HG02798 (cell line): Measurements from ENCODE around the gene SPOCK3.
"Not testable (repeated sequence)": the region's sequence is repeated elsewhere in the genome, so short reads cannot be mapped to it uniquely, and the experiment has no call there.

Experiments
- ATAC-seq: cut with Tn5 transposase; IDR thresholded peaks from one replicate; pipeline ENCODE4 v1.9.1; 2021; ENCODE audit warnings: mild to moderate bottlenecking; ENCODE audit not compliant: unreplicated experiment, poor library complexity

Gene SPOCK3

GRCh38 chr4:166839615-166840251 lies 394.6 kb downstream of the SPOCK3 start:
- peak; percentile 84 for ATAC-seq

GRCh38 chr4:166838975-166839614 lies 395.2 kb downstream of the SPOCK3 start:
- peak; percentile 63 for ATAC-seq

- no peak for ATAC-seq
These were observed 397.4 kb downstream of the SPOCK3 start for GRCh38 chr4:166836865-166837264.

- ATAC-seq, result no peak
These were observed 406.7 kb downstream of the SPOCK3 start for GRCh38 chr4:166827629-166828028.

GRCh38 chr4:166827167-166827566 lies 407.1 kb downstream of the SPOCK3 start:
- no peak for ATAC-seq

- no peak for ATAC-seq
These were observed 410.4 kb downstream of the SPOCK3 start for GRCh38 chr4:166823848-166824247.

GRCh38 chr4:166823126-166823525 lies 411.2 kb downstream of the SPOCK3 start:
- ATAC-seq, result no peak

GRCh38 chr4:166822386-166822785 lies 411.9 kb downstream of the SPOCK3 start:
- no peak for ATAC-seq

GRCh38 chr4:166816890-166817289 lies 417.4 kb downstream of the SPOCK3 start:
- no peak for ATAC-seq

- ATAC-seq, result no peak
These were observed 425.9 kb downstream of the SPOCK3 start for GRCh38 chr4:166808380-166808779.

- ATAC-seq, result no peak
These were observed 431.9 kb downstream of the SPOCK3 start for GRCh38 chr4:166802346-166802745.

- ATAC-seq, result no peak
These were observed 436.2 kb downstream of the SPOCK3 start for GRCh38 chr4:166798126-166798525.

- no peak for ATAC-seq
These were observed 456.5 kb downstream of the SPOCK3 start for GRCh38 chr4:166777760-166778159.

GRCh38 chr4:166763018-166763417 lies 471.3 kb downstream of the SPOCK3 start:
- ATAC-seq, result no peak

GRCh38 chr4:166741742-166742141 lies 492.6 kb downstream of the SPOCK3 start:
- no peak for ATAC-seq

- not testable (repeated sequence) for ATAC-seq
These were observed 495.1 kb downstream of the SPOCK3 start for GRCh38 chr4:166739215-166739614.

GRCh38 chr4:166737430-166737829 lies 496.9 kb downstream of the SPOCK3 start:
- no peak for ATAC-seq

- ATAC-seq, result no peak
These were observed 498.7 kb downstream of the SPOCK3 start for GRCh38 chr4:166735553-166735952.

- no peak for ATAC-seq
These were observed 499.5 kb downstream of the SPOCK3 start for GRCh38 chr4:166734797-166735196.

- ATAC-seq, result no peak
These were observed 500.6 kb downstream of the SPOCK3 start for GRCh38 chr4:166733686-166734085.

GRCh38 chr4:166726832-166727231 lies 507.5 kb downstream of the SPOCK3 start:
- no peak for ATAC-seq

- no peak for ATAC-seq
These were observed 509.9 kb downstream of the SPOCK3 start for GRCh38 chr4:166724369-166724768.
